Fibroblast of upper back skin (primary cell): ENCODE results near the gene UNC80.
"Not testable (repeated sequence)": the region's sequence is repeated elsewhere in the genome, so short reads cannot be mapped to it uniquely, and the experiment has no call there.

ENCODE experiments used
- DNase-seq: peaks from one replicate; pipeline ENCODE4 v3.0.0-alpha.2; 2013

Gene UNC80

GRCh38 chr2:209771474-209772289 lies at the start of gene UNC80:
UNC80 (plus strand) TSS chr2:209771832; CDS start chr2:209772073, 241 bp downstream.
- peak; percentile 54 for DNase-seq

GRCh38 chr2:209726311-209726710 lies 45.3 kb upstream of the UNC80 start:
- no peak for DNase-seq

- DNase-seq, result no peak
These were observed 44.6 kb upstream of the UNC80 start for GRCh38 chr2:209727077-209727476.

GRCh38 chr2:209734805-209735204 lies 36.8 kb upstream of the UNC80 start:
- DNase-seq, result no peak

GRCh38 chr2:209741953-209742352 lies 29.7 kb upstream of the UNC80 start:
- no peak for DNase-seq

GRCh38 chr2:209753020-209753419 lies 18.6 kb upstream of the UNC80 start:
- no peak for DNase-seq

- DNase-seq, result no peak
These were observed 14.5 kb upstream of the UNC80 start for GRCh38 chr2:209757163-209757562.

GRCh38 chr2:209761566-209761965 lies 10.1 kb upstream of the UNC80 start:
- no peak for DNase-seq

- DNase-seq, result no peak
These were observed 9.1 kb upstream of the UNC80 start for GRCh38 chr2:209762563-209762962.

- DNase-seq, result no peak
These were observed 8.5 kb upstream of the UNC80 start for GRCh38 chr2:209763106-209763505.

GRCh38 chr2:209766613-209767012 lies 5.0 kb upstream of the UNC80 start:
- no peak for DNase-seq

GRCh38 chr2:209767316-209767715 lies 4.3 kb upstream of the UNC80 start:
- DNase-seq, result no peak

- DNase-seq, result no peak
These were observed 3.1 kb upstream of the UNC80 start for GRCh38 chr2:209768557-209768956.

- DNase-seq, result no peak
These were observed 656 bp downstream of the UNC80 start for GRCh38 chr2:209772290-209772685.

GRCh38 chr2:209773377-209773776 lies 1.7 kb downstream of the UNC80 start:
- DNase-seq, result no peak

- DNase-seq, result no peak
These were observed 15.8 kb downstream of the UNC80 start for GRCh38 chr2:209787416-209787815.

GRCh38 chr2:209788925-209789324 lies 17.3 kb downstream of the UNC80 start:
- DNase-seq, result no peak

GRCh38 chr2:209790066-209790728 lies 18.6 kb downstream of the UNC80 start:
- no peak for DNase-seq

- no peak for DNase-seq
These were observed 19.5 kb downstream of the UNC80 start for GRCh38 chr2:209791151-209791550.

- not testable (repeated sequence) for DNase-seq
These were observed 23.8 kb downstream of the UNC80 start for GRCh38 chr2:209795425-209795824.

- DNase-seq, result no peak
These were observed 33.7 kb downstream of the UNC80 start for GRCh38 chr2:209805351-209805750.

GRCh38 chr2:209806318-209806717 lies 34.7 kb downstream of the UNC80 start:
- DNase-seq, result no peak

- DNase-seq, result no peak
These were observed 36.9 kb downstream of the UNC80 start for GRCh38 chr2:209808521-209808920.

- no peak for DNase-seq
These were observed 37.6 kb downstream of the UNC80 start for GRCh38 chr2:209809256-209809655.
